Posterior vena cava (tissue), 2 donors: ENCODE measurements around the gene AMDHD1. TPM values are rescaled to one million over a fixed set of nuclear protein-coding genes. Genes with fewer than 3 reads are reported as not detected.
"Not testable (repeated sequence)": the region's sequence is repeated elsewhere in the genome, so short reads cannot be mapped to it uniquely, and the experiment has no call there.

ENCODE experiments used
- DNase-seq: peaks from one replicate; pipeline ENCODE4 v3.0.0-alpha.2; 2020; ENCODE audit warnings: low spot score
- intact Hi-C, 2 donors: fragments of 100-400 bp; cut with DNase I; formaldehyde crosslinking; loops; one replicate each; pipeline versions ENCODE4 v1.14.1 to v1.14.2; 2022 to 2023
- total RNA-seq, 2 donors: library from RNA; stranded (reverse); fragmentation: NEBNext Ultra II Directional; extraction: Animal tissue kit (Norgen Biotek cat#: 25700); gene quantifications; one replicate each; pipeline ENCODE4 v1.2.1, GENCODE V29; 2021
- donor health status: DM: yes; HTN: yes; CAD: no.
- donor health status: DM: yes; HTN: yes; CAD: no.

AMDHD1 gene
- total RNA-seq, 2 donors from 2014 or later, result 0.29 to 0.46 TPM

GRCh38 chr12:95959107-95959506 is 16.0 kb downstream of the AMDHD1 start:
- intact Hi-C loops, result no loop called here
- no peak for DNase-seq

GRCh38 chr12:95960241-95960640 is 17.1 kb downstream of the AMDHD1 start:
- no peak for DNase-seq
- intact Hi-C loops, result no loop called here

- intact Hi-C loops, result no loop called here
These were observed 19.1 kb downstream of the AMDHD1 start for GRCh38 chr12:95962222-95962621.

GRCh38 chr12:95963096-95963495 is 20.0 kb downstream of the AMDHD1 start:
- no peak for DNase-seq
- intact Hi-C loops, result no loop called here

More at GRCh38 chr12:95962222-95962621, 19.1 kb downstream of the AMDHD1 start:
- DNase-seq, result no peak

GRCh38 chr12:95966287-95966870 is 23.2 kb downstream of the AMDHD1 start:
- DNase-seq, result no peak

GRCh38 chr12:95967301-95967700 is 24.2 kb downstream of the AMDHD1 start:
- intact Hi-C loops, result no loop called here
- DNase-seq, result no peak

More at GRCh38 chr12:95966287-95966870, 23.2 kb downstream of the AMDHD1 start:
- intact Hi-C loops, result no loop called here

GRCh38 chr12:95969116-95969515 is 26.0 kb downstream of the AMDHD1 start:
- DNase-seq, intact Hi-C loops: not testable (repeated sequence)

GRCh38 chr12:95970905-95971304 is 27.8 kb downstream of the AMDHD1 start:
- no peak for DNase-seq
- intact Hi-C loops, result no loop called here

GRCh38 chr12:95972832-95973456 is 29.8 kb downstream of the AMDHD1 start:
- intact Hi-C loops, result no loop called here
- no peak for DNase-seq

GRCh38 chr12:95974358-95974757 is 31.2 kb downstream of the AMDHD1 start:
- DNase-seq, result no peak
- intact Hi-C loops, result no loop called here

- intact Hi-C loops, result no loop called here
These were observed 32.4 kb downstream of the AMDHD1 start for GRCh38 chr12:95975491-95975890.

GRCh38 chr12:95976416-95976832 is 33.3 kb downstream of the AMDHD1 start:
- intact Hi-C loops, result no loop called here
- no peak for DNase-seq

More at GRCh38 chr12:95975491-95975890, 32.4 kb downstream of the AMDHD1 start:
- DNase-seq, result no peak

- no peak for DNase-seq
- intact Hi-C loops, result no loop called here
These were observed 34.7 kb downstream of the AMDHD1 start for GRCh38 chr12:95977764-95978305.

- DNase-seq, result no peak
- intact Hi-C loops, result no loop called here
These were observed 35.2 kb downstream of the AMDHD1 start for GRCh38 chr12:95978351-95978750.

GRCh38 chr12:95978774-95979173 is 35.6 kb downstream of the AMDHD1 start:
- DNase-seq, result no peak
- intact Hi-C loops, result no loop called here

- no peak for DNase-seq
- intact Hi-C loops, result no loop called here
These were observed 37.3 kb downstream of the AMDHD1 start for GRCh38 chr12:95980437-95980836.

- intact Hi-C loops, result no loop called here
- DNase-seq, result no peak
These were observed 39.5 kb downstream of the AMDHD1 start for GRCh38 chr12:95982602-95983001.

GRCh38 chr12:95984682-95985081 is 41.6 kb downstream of the AMDHD1 start:
- intact Hi-C loops, result no loop called here

GRCh38 chr12:95986635-95987570 is 43.8 kb downstream of the AMDHD1 start:
- DNase-seq, result no peak

More at GRCh38 chr12:95984682-95985081, 41.6 kb downstream of the AMDHD1 start:
- no peak for DNase-seq

More at GRCh38 chr12:95986635-95987570, 43.8 kb downstream of the AMDHD1 start:
- intact Hi-C loops, result no loop called here
